Measurements from ENCODE around the gene PPEF2. TPM values are rescaled to one million over a fixed set of nuclear protein-coding genes. Genes with fewer than 3 reads are reported as not detected.

The PPEF2 gene
- total RNA-seq, 1 experiment from 2014 or later = not detected

GRCh38 chr4:75867130-75867529 lies 35.1 kb downstream of the PPEF2 start:
- DNase-seq = no peak
- no peak for TF ChIP-seq CTCF (conservative IDR thresholded peaks at IDR 0.05)
- H3K4ac ChIP-seq (ENCODE audit: low read depth, low read length) = no peak overlapping the region
- no peak overlapping the region for H3K27ac Mint-ChIP-seq
- H3K9me3 Mint-ChIP-seq = no peaks in the 10 kb centered on the region
- no peak overlapping the region for H3T11ph ChIP-seq (ENCODE audit: low read length)
- H3K27ac ChIP-seq (ENCODE audit: insufficient read length, low read depth, low read length) = no peak overlapping the region
- no peak overlapping the region for H2BK15ac ChIP-seq (ENCODE audit: low read depth, low read length)
- no peak overlapping the region for H3K18ac ChIP-seq (ENCODE audit: insufficient read length, low read depth, low read length)
- no peaks in the 10 kb centered on the region for H3K36me3 Mint-ChIP-seq (ENCODE audit: insufficient read depth in 1 of 3, low read depth in 3 of 3)
- no peak overlapping the region for H2BK12ac ChIP-seq (ENCODE audit: insufficient read length, low read depth, low read length)
- no CpG with 5 or more reads among the region's 3 CpGs for WGBS (ENCODE audit: extremely low coverage, insufficient read length, low lambda C conversion rate)
- no peaks in the 10 kb centered on the region for H3K23me2 ChIP-seq (ENCODE audit: insufficient read length, low read depth, low read length, poor library complexity, severe bottlenecking)
- no peak overlapping the region for H3K23ac ChIP-seq (ENCODE audit: insufficient read length, low read depth, low read length)
- H2AK5ac ChIP-seq (ENCODE audit: insufficient read length, low read length) = no peak overlapping the region
- H2BK20ac ChIP-seq (ENCODE audit: low read depth, low read length, poor library complexity, severe bottlenecking) = no peak overlapping the region
- no peak overlapping the region for H2BK5ac ChIP-seq (ENCODE audit: insufficient read length, low read length)
- no peak overlapping the region for H2BK120ac ChIP-seq (ENCODE audit: low read depth, low read length, poor library complexity, severe bottlenecking)
- no peaks in the 10 kb centered on the region for H3K79me1 ChIP-seq (ENCODE audit: insufficient read depth, low read depth, low read length, poor library complexity, severe bottlenecking)
- H3K4me3 Mint-ChIP-seq = no peak overlapping the region
- no peak overlapping the region for H3K4me2 ChIP-seq (ENCODE audit: insufficient read depth, insufficient read length, low read length)
- H3K9ac ChIP-seq (ENCODE audit: extremely low read depth, insufficient read length, low read length) = no peak overlapping the region
- no peaks in the 10 kb centered on the region for H3K4me1 Mint-ChIP-seq
- no peak overlapping the region for H4K5ac ChIP-seq (ENCODE audit: insufficient read length, low read depth, low read length)
- no peaks in the 10 kb centered on the region for H3K4me1 ChIP-seq (ENCODE audit: insufficient read depth, low read length)
- no peak overlapping the region for H4K91ac ChIP-seq (ENCODE audit: insufficient read length, low read depth, low read length)
- H3K14ac ChIP-seq (ENCODE audit: insufficient read depth, low read length) = no peak overlapping the region
- no peak overlapping the region for H3K56ac ChIP-seq (ENCODE audit: insufficient read length, low read depth, low read length)
- no peaks in the 10 kb centered on the region for H4K20me1 ChIP-seq (ENCODE audit: control insufficient read depth, insufficient read depth, insufficient read length)
- no peaks in the 10 kb centered on the region; the same call in 1 of the 2 replicates for H3K79me2 ChIP-seq (ENCODE audit: insufficient read depth, low read length)
- no peak overlapping the region for H4K8ac ChIP-seq (replicated peaks; ENCODE audit: insufficient read length, low read depth, low read length)
- H3K9me3 ChIP-seq (ENCODE audit: control insufficient read depth, low read depth, low read length) = no peaks in the 10 kb centered on the region
- H2AFZ ChIP-seq (ENCODE audit: low read length) = no peak overlapping the region
- no peaks in the 10 kb centered on the region for H3K27me3 ChIP-seq (ENCODE audit: insufficient read depth, low read length)
- H3K27me3 Mint-ChIP-seq (ENCODE audit: low read depth) = no peaks in the 10 kb centered on the region

Measured in H9 (cell line).